Amygdala (tissue), 56 donors: ENCODE data around the gene SELENOO.

Experiments
- DNase-seq, 56 donors: peaks; one replicate each; lab custom pipeline; 2025; lab: John Stamatoyannopoulos, UW

Gene SELENOO

GRCh38 chr22:50249341-50250248 lies 48.8 kb downstream of the SELENOO start:
- DNase-seq = no peak

DNA sequence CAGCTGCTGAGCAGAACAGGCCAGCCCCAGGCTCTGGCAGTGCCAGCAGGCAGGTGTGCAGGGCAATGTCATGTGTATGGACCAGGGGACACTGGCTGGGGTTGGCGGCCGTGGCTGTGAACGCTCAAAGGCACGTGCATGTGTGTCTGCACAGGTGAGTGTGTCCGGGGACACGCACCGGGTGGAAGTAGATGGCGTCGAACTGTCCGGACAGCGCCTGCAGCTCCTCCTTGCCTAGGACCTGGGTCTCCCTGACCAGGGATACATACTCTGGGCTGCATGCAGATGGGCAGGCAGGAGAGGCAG lies 49.4 kb downstream of the SELENOO start:
- no peak for DNase-seq

DNA sequence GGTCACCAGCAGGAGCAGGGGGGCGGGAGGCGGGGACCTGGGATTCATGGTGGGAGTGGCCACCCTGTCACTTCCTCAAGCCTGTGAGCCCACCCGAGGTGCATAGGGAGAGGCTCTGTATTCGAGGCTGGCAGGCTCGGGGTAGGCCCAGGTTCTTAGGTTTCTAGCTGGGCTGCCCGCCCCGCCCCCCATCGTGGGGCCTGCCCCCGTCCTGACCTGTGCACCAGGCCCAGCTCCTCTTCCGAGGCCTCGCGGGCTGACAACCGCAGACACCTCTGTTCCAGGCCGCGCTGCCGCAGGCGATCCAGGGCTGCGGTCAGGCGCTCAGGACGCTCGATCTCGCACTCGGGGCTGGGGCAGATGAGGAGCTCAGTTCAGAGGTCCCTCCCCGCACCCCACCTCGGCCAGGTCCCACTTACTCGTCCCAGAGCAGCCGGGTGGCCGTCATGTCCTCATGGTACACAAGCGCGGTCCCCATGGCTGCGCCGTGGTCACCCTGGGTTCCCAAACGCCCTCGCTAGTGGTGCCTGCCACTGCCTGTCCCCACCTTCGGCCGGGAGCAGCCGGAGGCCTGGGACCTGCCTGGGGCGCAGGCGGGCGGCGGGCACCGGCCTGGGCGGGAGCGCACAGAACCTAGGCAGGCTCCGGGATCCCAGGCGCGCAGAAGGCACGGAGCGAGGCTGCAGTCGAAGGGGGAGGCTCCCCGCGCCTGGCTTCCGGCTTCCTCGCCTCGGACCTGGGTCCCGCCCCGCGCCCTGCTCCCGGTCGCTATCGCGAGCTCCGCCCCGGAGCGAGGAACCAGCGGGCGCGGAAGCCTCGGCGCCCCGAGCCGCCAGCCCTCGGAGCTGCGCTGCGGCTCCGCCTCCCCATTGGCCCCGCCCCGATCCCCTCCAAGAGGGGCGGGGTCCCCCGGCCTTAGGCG lies 50.0 kb downstream of the SELENOO start, which contains the start of gene HDAC10:
Gene HDAC10 (minus strand): TSS at position 711 of the 922 bp plus-strand sequence. CDS start 233 bp downstream, at position 478.
- DNase-seq = peak in 7 of 56 donors; percentile 11 to 49 (median 29)

DNA sequence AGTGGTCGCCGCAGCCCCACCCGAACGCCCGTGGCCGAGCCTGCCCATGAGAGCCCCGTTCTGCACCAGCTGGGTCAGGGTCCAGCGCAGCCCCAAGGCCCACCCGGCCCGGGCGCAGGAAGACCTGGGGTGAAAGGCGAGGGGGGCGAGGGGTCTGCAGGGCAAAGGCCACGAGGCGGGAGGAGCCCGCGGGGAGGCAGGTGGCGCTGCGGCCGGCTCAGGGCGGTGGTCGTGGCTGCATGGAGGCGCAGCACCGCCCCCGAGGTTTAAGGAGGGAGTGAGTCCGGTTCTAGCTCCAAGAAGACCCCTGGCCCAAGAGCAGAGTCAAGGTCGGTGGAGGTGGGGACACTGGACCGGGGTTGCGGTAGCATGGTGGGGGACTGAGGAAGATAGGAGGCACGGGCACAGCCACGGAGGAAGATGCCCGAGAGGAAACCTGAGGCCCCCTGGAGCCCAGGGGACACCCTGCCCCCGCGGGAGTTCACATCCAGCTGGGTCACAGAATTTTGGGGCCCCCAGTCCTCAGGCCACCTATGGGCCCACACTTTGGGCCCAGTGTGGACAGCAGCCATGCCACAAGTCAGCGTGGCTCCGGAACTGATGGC lies 50.8 kb downstream of the SELENOO start:
- DNase-seq = no peak

- DNase-seq = peak in 17 of 56 donors; percentile 10 to 65 (median 35)
Observed at GRCh38 chr22:50252082-50253045, 51.6 kb downstream of the SELENOO start.

DNA sequence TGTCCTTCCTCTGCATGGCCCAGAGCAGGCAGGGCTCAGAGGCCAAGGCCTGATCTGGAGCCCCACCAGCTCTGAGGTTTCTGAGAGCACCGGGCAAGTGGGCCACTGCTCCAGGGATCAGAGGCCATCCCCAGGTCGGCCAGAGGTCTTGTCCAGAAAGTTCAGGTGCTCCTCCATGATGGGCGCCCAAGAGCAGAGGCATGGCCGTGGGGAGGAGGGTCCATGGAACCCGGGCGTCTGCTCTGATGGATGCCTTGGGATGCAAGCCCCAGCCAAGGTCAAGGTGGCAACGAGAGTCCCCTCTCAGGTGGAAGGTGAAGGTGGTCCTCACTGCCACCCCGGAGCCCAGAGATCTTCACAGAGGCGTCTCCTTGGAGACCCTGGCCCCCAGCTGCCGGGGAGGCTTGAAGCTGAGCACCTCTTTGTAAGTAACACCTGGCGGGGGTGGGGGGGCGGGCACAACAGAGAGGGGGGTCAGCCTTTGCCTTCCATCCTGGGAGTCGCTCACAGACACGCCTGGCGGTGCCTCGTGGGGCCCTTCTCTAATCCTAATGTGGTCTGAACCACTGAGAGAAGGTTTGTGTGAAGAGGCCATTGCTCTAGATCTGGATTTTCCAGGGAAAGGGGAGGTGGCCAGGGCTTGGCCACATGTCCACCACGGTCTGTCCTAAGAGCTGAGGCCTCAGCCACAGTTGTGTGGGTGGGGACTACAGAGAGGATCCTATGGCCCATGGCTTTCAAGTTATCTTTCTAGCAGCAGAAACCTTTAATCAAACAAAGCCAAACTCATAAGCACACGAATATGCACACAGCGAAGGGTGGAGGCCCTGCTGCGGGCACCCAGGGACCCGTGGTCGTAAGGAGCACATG lies 52.5 kb downstream of the SELENOO start:
- DNase-seq = no peak

GRCh38 chr22:50253941-50254340 lies 53.1 kb downstream of the SELENOO start:
- DNase-seq = no peak

DNA sequence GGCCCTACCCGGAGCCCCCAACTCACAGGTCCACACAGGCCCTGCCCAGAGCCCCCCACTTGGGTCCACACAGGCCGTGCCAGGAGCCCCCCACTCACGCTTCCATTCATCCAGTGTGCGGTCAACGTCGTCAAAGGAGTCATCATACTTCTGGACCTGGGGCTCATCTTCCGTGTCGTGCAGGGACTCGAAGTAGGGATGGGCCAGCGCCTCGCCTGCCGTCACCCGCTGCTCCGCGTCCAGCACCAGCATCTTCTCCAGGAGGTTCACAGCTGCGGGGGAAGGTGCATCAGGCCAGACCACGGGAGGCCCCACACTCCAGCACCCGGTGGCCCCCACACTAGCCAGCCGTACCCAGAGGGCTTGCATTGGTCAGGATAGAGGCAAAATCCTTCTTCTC lies 54.3 kb downstream of the SELENOO start:
- no peak for DNase-seq

GRCh38 chr22:50255607-50256006 lies 54.8 kb downstream of the SELENOO start:
- DNase-seq = no peak

- no peak for DNase-seq
Observed at GRCh38 chr22:50256258-50256862, 55.5 kb downstream of the SELENOO start.

DNA sequence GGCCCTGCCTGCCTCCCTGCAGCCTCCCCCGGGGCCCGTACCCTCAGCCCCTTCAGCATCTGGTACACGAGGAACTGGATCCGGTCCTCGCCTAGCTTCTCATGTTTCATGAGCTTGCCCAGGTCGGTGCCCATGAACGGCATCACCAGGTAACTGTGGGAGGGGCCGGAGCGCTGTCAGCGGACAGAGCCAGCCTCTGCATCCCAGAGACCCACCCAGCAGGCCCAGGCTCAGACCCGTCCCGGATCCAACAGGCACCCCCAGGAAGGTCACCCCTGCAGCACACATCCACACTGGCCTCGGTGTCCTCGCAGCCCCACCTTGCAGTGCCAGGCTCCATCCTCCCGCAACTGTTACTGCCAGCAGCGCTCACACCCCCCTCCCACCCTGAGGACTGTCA lies 56.2 kb downstream of the SELENOO start:
- no peak for DNase-seq

GRCh38 chr22:50257451-50258360 lies 56.9 kb downstream of the SELENOO start:
- DNase-seq = no peak

DNA sequence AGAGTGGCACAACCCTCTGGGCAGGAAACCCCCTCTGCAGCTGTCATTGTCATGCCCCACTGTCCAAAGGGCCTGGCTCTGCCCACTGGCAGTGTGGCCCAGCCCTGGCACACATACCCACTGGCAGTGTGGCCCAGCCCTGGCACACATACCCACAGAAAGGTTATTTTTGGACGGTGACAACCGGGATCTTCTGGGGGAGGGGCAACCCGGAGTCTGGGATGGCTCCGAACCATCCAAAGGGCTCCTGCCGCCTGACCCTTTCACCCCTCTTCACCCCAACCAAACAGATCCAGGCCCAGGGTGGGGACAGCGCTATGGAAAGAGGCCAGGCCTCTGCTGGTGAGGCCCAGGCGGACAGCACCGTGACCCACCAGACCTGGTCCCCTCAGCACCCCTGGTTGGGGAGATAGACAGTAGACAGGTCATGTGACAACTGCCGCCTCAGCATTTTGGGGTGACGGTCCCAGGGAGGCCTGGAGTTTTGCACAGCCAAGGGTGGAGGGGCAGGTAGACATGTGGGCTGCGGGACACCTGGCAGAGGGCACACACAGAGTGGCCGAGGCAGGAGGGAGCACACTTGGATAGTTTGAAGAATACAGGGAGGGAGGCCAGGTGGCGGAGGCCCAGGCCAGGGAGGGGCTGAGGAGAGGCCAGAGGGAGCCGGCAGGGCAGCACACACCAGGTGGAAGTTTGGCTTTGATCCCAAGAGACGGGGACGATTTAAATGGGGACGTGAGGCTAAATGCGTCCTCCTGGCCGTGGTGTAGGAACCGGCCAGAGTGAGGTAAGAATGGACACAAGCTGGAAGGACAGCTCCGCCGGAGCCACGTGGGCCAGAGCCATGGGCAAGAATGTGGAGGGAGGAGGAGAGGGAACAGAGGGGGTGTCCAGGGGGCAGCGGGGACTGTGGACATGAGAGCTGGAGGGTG lies 57.8 kb downstream of the SELENOO start:
- DNase-seq = peak in 2 of 56 donors; percentile 20 to 37

DNA sequence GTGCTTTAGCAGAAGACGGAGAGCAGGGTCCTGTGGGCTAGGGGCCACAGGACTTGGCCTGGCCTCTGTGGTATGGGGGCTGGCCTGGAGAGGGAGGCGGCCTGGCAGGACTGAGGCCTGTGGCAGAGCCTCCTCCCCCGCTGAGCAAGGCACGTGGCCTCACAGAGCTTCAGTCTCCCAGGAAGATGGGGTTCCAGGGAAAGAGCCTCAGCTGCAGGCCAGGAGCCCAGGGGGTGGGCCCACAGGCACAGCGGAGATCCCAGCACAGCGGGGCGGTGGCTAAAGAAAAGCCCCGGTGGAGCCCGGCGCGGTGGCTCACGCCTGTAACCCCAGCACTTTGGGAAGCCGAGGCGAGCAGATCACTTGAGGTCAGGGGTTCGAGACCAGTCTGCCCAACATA lies 58.5 kb downstream of the SELENOO start:
- peak in 6 of 56 donors; percentile 8 to 39 (median 35) for DNase-seq

DNA sequence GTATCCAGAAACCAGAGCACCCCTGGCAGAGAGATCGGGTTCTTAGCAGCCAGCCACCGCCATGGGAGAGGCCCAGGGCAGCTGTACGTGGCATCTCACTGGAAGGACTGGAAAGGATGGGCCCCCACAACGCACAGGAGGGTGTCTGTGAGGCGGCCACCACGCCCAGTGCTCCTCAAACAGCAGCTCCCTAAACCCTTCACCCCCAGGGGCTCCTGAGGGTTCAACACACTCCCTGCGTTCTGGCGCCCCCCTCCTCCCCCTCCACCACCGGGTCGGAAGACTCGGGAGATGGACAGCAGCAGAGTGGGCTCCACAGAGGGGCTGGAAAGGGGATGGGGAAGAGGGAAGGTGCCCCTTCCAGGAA lies 59.6 kb downstream of the SELENOO start:
- peak in 1 of 56 donors; percentile 31 for DNase-seq
